Common myeloid progenitor, CD34-positive (primary cell): ENCODE data around the gene TEKT3.

Source experiments
- CTCF ChIA-PET: fragments of 350-600 bp; sonication (Branson Sonifier 250); formaldehyde crosslinking; loops from one replicate; lab custom pipeline; 2021; ENCODE audit warnings: antibody characterized with exemption; lab: Charles Lee
- POLR2A ChIA-PET: fragments of 350-600 bp; sonication (Branson Sonifier 250); formaldehyde crosslinking; loops from one replicate; lab custom pipeline; 2021; ENCODE audit warnings: antibody characterized with exemption; lab: Charles Lee
- DNase-seq, 3 donors: peaks; one replicate each; pipeline versions ENCODE4 v3.0.0 to v3.0.0-alpha.2; 2013
- H3K27ac ChIP-seq, 2 experiments: 1 replicate in 1 of 2; 2 replicates in 1 of 2; pipeline ENCODE4 v1.7.0; 2013; ENCODE audit warnings: inconsistent platforms in 2 of 2, low read length in 2 of 2, mild to moderate bottlenecking in 2 of 2, low read depth in 1 of 2, moderate library complexity in 1 of 2; ENCODE audit not compliant: severe bottlenecking in 2 of 2, insufficient read depth in 1 of 2, poor library complexity in 1 of 2
- H3K27me3 ChIP-seq, 5 experiments: replicated peaks in 2 of 5; 1 replicate in 3 of 5; 2 replicates in 2 of 5; pipeline versions ENCODE4 v1.6.1 to v1.7.0; 2013; ENCODE audit warnings: low read length in 4 of 5, mild to moderate bottlenecking in 2 of 5, moderate library complexity in 2 of 5, inconsistent platforms in 1 of 5; ENCODE audit not compliant: insufficient read depth in 5 of 5, control insufficient read depth in 4 of 5
- H3K36me3 ChIP-seq, 4 experiments: 1 replicate in 2 of 4; 2 replicates in 2 of 4; pipeline versions ENCODE4 v1.6.1 to v1.7.0; 2013; ENCODE audit warnings: low read length in 3 of 4, control low read depth in 1 of 4, mild to moderate bottlenecking in 1 of 4; ENCODE audit not compliant: control insufficient read depth in 4 of 4, insufficient read depth in 4 of 4
- H3K4me1 ChIP-seq, 4 experiments: 1 replicate in 3 of 4; 2 replicates in 1 of 4; pipeline versions ENCODE4 v1.6.1 to v1.7.1; 2013; ENCODE audit warnings: low read length in 3 of 4, mild to moderate bottlenecking in 3 of 4, control low read depth in 1 of 4, inconsistent platforms in 1 of 4, moderate library complexity in 1 of 4; ENCODE audit not compliant: control insufficient read depth in 4 of 4, insufficient read depth in 4 of 4; ENCODE audit errors: control extremely low read depth in 1 of 4
- H3K4me3 ChIP-seq, 7 experiments: 1 replicate in 4 of 7; 2 replicates in 3 of 7; pipeline versions ENCODE4 v1.5.1 to v1.7.0; 2013; ENCODE audit warnings: mild to moderate bottlenecking in 7 of 7, low read length in 6 of 7, moderate library complexity in 6 of 7, inconsistent platforms in 2 of 7, low read depth in 2 of 7, control low read depth in 1 of 7; ENCODE audit not compliant: insufficient read depth in 4 of 7, control insufficient read depth in 1 of 7; ENCODE audit errors: extremely low read depth in 1 of 7
- H3K9me3 ChIP-seq, 5 experiments: 1 replicate in 4 of 5; 2 replicates in 1 of 5; pipeline versions ENCODE4 v1.6.1 to v1.7.1; 2013; ENCODE audit warnings: low read length in 4 of 5, mild to moderate bottlenecking in 2 of 5, inconsistent platforms in 1 of 5, low read depth in 1 of 5, moderate library complexity in 1 of 5; ENCODE audit not compliant: control insufficient read depth in 4 of 5, insufficient read depth in 2 of 5; ENCODE audit errors: control extremely low read depth in 1 of 5
- WGBS: methylation state at CpG from one replicate; pipeline ENCODE4 v1.1.5; 2013; ENCODE audit not compliant: insufficient coverage; 5-methylcytosine and 5-hydroxymethylcytosine counted together

The TEKT3 gene

DNA sequence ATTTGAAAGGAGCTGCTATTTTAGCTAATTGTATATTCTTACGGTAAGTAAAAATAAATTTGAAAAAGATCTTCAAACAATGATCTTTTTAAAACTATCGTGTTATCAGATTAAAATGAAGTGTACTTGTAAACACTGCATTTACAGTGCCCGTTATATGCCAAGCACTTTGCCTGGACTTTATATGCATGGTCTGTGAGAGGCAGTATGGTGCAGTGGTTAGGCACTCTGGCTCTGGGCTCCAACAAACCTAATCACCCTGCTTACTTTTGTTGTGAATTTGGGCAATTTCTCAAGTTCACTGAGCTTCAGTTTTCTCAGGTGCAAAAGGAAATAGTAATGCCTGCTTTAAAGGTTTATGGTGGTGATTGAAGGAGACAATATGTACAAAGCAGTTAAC, 77.7 kb downstream of the TEKT3 start:
- Histone ChIP-seq H3K4me3 (no peak overlapping the region), H3K27me3 (peaks cover 7 to 83% (median 39%) of the 10 kb centered on the region in 5 experiments), H3K4me1 (peaks cover 3 to 32% (median 26%) of the 10 kb centered on the region in 4 experiments), H3K9me3 (no peaks in the 10 kb centered on the region), H3K27ac (no peak overlapping the region), H3K36me3 (no peaks in the 10 kb centered on the region)
- no peak for DNase-seq
- 50% methylated on average over 2 of the region's 3 CpGs for WGBS
- CTCF ChIA-PET = interaction anchor here (1.2 to 1.3 kb wide), 3 partner anchors 8 to 262 kb away, joined by 3 to 6 read pairs (median 3); no protein-coding TSS in a partner anchor
- POLR2A ChIA-PET = no interaction called here

- peak in 2 of 3 donors; percentile 33 to 43 for DNase-seq
- H3K9me3 ChIP-seq = no peaks in the 10 kb centered on the region
- peaks cover 3 to 32% (median 26%) of the 10 kb centered on the region in 4 experiments for H3K4me1 ChIP-seq
- ChIA-PET POLR2A (no interaction called here), CTCF (interaction anchor here (1.0 to 1.3 kb wide), 4 partner anchors 9 to 263 kb away, joined by 3 to 6 read pairs (median 3); no protein-coding TSS in a partner anchor)
- 0% methylated on average over 11 of the region's 17 CpGs for WGBS
- no peak overlapping the region for H3K27ac ChIP-seq
- H3K36me3 ChIP-seq = no peaks in the 10 kb centered on the region
- H3K27me3 ChIP-seq = peaks cover 7 to 83% (median 39%) of the 10 kb centered on the region in 5 experiments
- H3K4me3 ChIP-seq = peak overlapping the region in 3 of 7 experiments; percentile 35 to 64 (median 62)
Observed at GRCh38 chr17:15263206-15263579, 78.2 kb downstream of the TEKT3 start.

DNA sequence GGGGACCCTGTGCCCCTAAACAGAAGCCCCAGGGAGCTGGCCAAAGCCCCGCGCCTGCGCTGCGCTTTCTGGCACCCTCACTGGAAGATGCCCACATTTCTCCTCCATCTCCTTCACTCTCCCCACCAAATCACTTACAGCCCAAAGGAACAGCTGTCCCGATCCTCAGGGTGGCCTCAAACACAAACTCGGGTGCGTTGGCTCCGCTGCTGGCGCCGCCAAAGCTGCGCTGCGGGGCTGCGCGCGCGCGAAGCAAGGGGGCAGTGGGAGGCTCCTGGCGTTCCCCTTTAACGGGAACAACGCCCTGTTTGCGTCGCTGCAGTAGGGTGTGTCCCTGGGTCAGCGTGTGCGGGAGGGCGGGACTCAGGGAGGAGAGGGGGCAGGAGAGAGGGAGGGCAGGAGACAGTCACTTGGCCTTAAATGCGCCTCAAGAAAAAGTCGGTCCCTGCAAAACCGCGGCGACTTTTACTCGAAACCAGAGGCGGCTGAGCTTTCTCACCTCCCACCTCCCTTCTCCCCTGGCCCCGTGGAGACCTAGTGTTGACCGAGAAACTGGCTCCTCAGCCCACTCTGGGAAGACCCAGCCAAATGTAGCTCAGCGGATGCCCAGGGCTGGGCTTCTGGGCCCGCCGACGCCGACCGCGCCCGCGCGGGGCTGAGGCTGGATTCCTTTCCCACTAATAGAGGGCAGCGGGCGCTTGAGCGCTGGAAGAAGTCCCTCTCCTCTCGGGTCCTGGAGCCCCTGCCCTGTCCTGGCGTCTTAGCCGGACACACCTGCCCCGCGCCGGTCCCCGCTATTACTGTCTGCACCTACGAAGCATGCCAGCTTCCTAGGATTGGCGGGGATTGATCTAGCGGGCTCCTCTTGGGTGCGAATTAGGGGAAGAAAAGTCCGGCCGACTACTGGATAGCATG, 78.8 kb downstream of the TEKT3 start:
- peaks cover 7 to 81% (median 39%) of the 10 kb centered on the region in 5 experiments for H3K27me3 ChIP-seq
- H3K4me3 ChIP-seq = peak overlapping the region in 6 of 7 experiments; percentile 5 to 64 (median 40)
- ChIA-PET POLR2A (no interaction called here), CTCF (interaction anchor here (1.0 to 2.1 kb wide), 5 partner anchors 9 to 263 kb away, joined by 3 to 11 read pairs (median 3); no protein-coding TSS in a partner anchor)
- peaks cover 9 to 37% (median 30%) of the 10 kb centered on the region in 4 experiments for H3K4me1 ChIP-seq
- no peaks in the 10 kb centered on the region for H3K36me3 ChIP-seq
- WGBS = 1% methylated on average over 49 of the region's 60 CpGs
- H3K27ac ChIP-seq = no peak overlapping the region
- H3K9me3 ChIP-seq = no peaks in the 10 kb centered on the region
- peak; percentile 36 to 59 (median 49) for DNase-seq

- no peak overlapping the region for H3K27ac ChIP-seq
- no peaks in the 10 kb centered on the region for H3K36me3 ChIP-seq
- H3K27me3 ChIP-seq = peaks cover 4 to 76% (median 39%) of the 10 kb centered on the region in 5 experiments
- peak in 1 of 3 donors; percentile 17 for DNase-seq
- H3K4me1 ChIP-seq = peaks cover 14 to 44% (median 37%) of the 10 kb centered on the region in 4 experiments
- H3K9me3 ChIP-seq = no peaks in the 10 kb centered on the region
- WGBS = 10% methylated on average over 8 of the region's 9 CpGs
- ChIA-PET CTCF (interaction anchor here (1.0 to 2.1 kb wide), 5 partner anchors 14 to 242 kb away, joined by 3 to 11 read pairs (median 3); no protein-coding TSS in a partner anchor), POLR2A (no interaction called here)
- peak overlapping the region in 2 of 7 experiments; percentile 35 to 64 for H3K4me3 ChIP-seq
Observed at GRCh38 chr17:15261802-15262290, 79.6 kb downstream of the TEKT3 start.

DNA sequence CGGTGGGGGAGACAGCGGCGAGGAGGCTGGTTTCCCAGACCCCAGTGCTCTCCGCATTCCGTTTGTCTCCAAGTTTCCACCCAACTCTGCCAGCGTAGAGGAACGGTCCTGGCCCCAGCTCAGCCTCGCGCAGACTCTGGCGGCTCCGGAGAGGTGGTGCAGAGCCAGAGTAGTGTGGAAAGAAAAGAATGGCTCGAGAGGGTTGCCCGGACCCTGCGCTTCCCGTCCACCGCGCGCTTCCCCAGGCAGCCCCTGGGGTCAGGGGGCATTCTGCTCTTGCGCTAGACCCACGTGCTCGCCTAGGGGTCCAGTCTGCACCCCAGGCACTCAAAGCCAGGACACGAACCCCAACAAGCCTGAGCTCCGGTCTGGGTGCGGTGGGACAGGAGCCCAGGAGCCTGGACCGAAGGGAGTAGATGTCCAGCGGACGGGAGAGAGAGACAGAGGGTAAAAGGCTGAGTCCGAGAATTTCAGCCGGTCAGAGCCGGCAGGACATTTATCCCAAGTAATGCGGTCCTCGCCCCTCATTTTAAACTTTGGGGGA, 80.1 kb downstream of the TEKT3 start:
- CTCF ChIA-PET = interaction anchor here (1.0 to 2.1 kb wide), 4 partner anchors 14 to 242 kb away, joined by 3 to 11 read pairs (median 3); no protein-coding TSS in a partner anchor

GRCh38 chr17:15260376-15261257, 80.8 kb downstream of the TEKT3 start:
- DNase-seq = peak; percentile 56 to 78 (median 66)
- WGBS = under 1% methylated on average over 62 of the region's 67 CpGs
- peaks cover 4 to 67% (median 39%) of the 10 kb centered on the region in 5 experiments for H3K27me3 ChIP-seq
- no peaks in the 10 kb centered on the region for H3K9me3 ChIP-seq
- H3K36me3 ChIP-seq = no peaks in the 10 kb centered on the region
- ChIA-PET CTCF (interaction anchor here (1.0 to 4.4 kb wide), 4 partner anchors 38 to 243 kb away, joined by 3 to 54 read pairs (median 7); no protein-coding TSS in a partner anchor), POLR2A (no interaction called here)
- H3K4me1 ChIP-seq = peaks cover 16 to 47% (median 38%) of the 10 kb centered on the region in 4 experiments
- peak overlapping the region; percentile 25 to 77 (median 74) for H3K4me3 ChIP-seq
- no peak overlapping the region for H3K27ac ChIP-seq

More for the DNA sequence above, 80.1 kb downstream of the TEKT3 start:
- Histone ChIP-seq H3K4me3 (peak overlapping the region in 6 of 7 experiments; percentile 19 to 77 (median 70)), H3K4me1 (peaks cover 16 to 47% (median 38%) of the 10 kb centered on the region in 4 experiments), H3K27ac (no peak overlapping the region), H3K36me3 (no peaks in the 10 kb centered on the region), H3K27me3 (peaks cover 4 to 74% (median 39%) of the 10 kb centered on the region in 5 experiments), H3K9me3 (no peaks in the 10 kb centered on the region)
- DNase-seq = peak in 2 of 3 donors; percentile 42 to 55
- POLR2A ChIA-PET = no interaction called here
- 8% methylated on average over 25 of the region's 32 CpGs for WGBS
